C4-2B (cell line): ENCODE measurements around the gene GATA2.

Source experiments
- ZFX ChIP-seq: fragments of 450-650 bp; IDR thresholded peaks from 2 replicates; pipeline ENCODE4 v1.6.1; 2017
- TF ChIP-seq, protein P1 (sequence below): fragments of 450-650 bp; conservative IDR thresholded peaks from 2 replicates; pipeline ENCODE4 v1.5.1; 2017; ENCODE audit warnings: mild to moderate bottlenecking

- TF ChIP-seq, protein P1, sequence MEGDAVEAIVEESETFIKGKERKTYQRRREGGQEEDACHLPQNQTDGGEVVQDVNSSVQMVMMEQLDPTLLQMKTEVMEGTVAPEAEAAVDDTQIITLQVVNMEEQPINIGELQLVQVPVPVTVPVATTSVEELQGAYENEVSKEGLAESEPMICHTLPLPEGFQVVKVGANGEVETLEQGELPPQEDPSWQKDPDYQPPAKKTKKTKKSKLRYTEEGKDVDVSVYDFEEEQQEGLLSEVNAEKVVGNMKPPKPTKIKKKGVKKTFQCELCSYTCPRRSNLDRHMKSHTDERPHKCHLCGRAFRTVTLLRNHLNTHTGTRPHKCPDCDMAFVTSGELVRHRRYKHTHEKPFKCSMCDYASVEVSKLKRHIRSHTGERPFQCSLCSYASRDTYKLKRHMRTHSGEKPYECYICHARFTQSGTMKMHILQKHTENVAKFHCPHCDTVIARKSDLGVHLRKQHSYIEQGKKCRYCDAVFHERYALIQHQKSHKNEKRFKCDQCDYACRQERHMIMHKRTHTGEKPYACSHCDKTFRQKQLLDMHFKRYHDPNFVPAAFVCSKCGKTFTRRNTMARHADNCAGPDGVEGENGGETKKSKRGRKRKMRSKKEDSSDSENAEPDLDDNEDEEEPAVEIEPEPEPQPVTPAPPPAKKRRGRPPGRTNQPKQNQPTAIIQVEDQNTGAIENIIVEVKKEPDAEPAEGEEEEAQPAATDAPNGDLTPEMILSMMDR: no peak
- no peak for TF ChIP-seq ZFX
Observed at GRCh38 chr3:128498901-128499530, 6.0 kb upstream of the GATA2 start.
